HG03457 (cell line): ENCODE data around the gene MEN1.
A peak's percentile ranks its signal among the peaks of the same experiment; 100 is the strongest.

Source experiments
- ATAC-seq: cut with Tn5 transposase; IDR thresholded peaks from one replicate; pipeline ENCODE4 v1.9.1; 2021; ENCODE audit warnings: moderate number of reproducible peaks; ENCODE audit not compliant: unreplicated experiment

Gene MEN1

DNA sequence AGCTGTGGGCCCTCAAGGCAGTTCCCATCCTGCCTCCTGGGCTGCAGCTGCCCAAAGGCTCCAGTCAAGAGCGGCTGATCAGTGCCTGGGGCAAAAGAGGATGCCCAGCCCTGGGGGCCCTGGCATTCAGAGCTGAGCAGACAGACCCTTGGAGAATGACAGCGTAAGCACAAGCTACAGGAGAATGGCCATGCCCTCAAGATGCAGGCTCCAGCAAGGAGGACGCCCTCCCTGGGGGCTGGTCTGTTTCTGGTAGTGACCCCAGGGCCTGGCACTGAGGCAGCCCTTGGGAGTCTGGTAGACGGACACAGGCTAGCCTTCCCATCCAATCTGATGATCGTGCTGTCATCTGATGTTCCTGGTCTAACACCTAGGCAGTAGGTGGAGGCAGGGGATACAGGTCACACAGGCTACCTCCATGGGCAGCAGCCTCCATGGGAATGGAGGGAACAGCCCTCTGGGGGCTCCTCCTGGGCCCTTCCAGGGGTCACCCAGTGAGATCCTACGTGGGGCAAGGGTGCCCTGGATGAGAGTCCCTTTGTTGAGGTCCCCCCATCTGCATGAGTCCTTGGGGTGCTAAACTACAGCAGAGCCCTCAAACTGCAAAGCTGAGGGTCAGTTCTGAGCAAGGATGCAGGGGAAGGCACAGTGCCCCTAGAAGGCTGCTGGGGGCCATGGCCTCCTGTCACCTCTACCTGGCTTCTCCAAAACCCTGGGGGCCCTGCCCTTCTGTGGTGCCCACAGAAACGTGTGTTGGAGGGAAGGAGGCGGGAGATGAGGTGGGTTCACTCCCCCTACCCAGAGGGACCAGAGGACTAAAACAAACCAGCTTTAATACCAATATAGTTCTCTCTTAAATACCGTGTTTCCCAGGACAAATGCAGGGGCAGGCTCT is 21.8 kb downstream of the MEN1 start:
- no peak for ATAC-seq

DNA sequence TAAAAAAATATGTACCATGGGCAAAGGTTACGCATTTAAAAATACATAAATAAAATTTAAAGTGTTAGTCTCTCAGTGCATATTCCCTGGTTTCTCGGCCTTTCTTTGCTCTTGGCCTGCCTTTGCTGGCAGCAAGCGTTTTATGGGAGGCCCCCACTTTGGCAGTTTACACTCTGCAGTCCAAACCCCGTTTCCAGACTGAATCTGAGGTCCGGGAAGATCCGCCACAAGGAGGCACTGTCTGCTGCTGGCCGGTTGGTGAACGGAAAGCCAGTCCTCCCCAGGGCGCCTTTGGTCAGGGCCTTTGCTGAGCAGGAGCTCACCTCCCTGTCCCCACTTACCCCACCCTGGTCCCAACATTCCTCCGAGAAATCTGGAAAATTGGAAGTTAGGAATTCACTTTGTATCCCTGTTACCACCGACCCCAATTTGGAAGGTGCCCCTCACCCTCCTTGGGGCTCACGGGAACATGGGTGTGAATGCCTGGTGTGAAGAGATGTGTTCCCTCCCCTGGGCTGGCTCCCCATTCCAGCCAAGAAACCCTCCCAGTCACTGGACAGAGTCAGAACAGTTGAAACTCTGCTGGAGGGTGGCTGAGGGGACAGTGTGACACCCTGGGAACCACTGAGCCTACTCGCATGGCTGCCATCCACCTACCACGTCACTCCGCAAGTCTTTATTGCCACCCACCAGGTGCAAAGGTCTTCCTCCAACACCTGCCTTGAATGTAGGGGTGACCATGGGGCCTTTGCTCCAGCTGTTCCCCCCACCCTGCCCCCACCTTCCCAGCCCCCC is 22.6 kb downstream of the MEN1 start:
- no peak for ATAC-seq

DNA sequence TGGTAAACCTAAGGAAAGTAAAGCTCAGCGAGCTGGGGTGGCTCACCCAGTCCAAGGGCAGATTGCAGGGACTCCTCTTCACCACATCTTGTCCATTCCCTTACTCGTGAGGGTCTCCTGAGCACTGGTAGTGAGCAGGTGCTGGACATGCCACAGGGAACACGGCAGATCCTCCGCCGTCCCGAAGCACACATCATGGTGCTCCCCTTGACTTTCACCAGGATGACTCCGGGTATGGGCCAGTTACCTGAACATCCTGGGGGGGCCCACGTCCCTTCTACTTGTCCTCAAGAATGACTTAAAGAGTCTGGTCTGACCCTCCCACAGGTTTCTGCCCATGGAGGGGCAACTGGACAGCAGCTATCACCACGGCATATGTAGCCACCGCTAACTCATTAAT is 24.0 kb downstream of the MEN1 start:
- no peak for ATAC-seq

DNA sequence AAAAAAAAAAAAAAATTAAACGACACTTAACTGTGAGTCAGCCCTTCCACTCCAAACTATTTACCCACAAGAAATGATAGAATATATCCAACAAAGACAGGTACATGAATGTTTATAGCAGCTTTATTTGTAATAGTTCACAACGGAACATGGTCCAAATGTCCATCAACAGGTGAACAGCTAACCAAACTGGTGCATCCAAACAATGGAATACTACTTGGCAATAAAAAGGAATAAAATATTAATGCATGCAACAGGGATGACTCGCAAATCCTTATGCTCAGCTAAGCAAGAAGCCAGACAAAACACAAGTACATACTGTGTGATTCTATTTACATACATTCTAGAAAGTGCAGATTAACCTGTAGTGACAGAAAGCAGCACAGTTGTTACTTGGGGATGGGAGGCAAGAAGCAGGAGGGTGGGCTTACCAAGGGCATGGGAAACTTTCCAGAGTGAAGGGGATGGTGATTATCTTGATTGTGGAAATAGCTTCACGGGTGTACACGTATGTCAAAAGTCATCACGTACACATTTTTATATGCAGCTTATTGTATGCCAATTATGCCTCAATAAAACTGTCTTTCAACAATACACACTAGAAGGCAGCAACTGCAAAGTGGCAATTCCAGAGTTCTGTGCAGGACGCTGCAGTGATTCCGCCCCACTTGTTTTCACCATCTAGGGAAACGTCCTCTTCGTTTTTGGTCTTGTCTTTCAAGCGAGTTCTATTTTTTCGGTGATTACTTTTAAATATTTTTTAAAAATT is 25.4 kb downstream of the MEN1 start:
- no peak for ATAC-seq

DNA sequence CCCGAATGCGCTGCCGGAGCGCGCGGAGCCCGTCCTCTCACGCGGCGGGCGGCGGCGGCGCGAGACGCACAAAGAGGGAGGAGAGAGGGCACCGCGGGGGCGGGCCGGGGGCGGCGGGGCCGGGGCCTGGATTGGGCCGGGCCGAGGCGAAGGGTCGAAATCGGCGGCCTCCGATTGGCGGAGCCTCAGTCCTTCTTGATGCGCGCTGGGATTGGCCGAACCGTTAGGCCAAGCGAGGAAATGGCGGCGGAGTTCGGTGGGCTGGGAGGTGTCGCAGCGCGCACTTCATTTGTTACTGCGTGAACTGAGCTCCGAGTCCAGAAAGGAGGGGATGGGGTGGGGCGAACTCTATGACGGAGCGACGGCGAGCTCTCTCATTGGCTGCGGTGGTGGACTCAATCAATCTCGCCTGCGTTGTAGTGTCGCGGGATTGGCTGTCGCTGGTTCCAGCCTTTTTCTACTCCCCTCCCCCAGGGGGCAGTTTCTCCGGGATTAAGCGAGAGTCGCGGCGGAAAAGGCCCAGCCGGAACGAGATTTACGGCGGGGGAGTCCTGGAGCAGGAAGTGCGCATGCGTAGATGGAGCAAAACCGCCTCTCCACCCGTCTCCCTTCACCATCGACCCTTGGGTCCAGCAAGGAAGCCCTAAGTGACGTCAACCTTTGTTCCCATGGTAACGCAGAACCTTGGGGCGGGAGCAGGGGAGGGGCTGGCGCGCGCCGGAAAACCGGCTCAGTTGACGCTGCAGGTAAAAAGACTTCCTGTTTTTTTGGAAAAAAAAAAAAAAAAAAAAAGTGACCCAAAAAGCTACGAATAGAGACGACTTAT is 31.7 kb downstream of the MEN1 start, which contains the start of gene SF1:
Gene SF1, minus strand, starts transcription at position 70 of the 826 bp plus-strand sequence. CDS start 150 bp downstream, outside the sequence.
- peak; percentile 62 for ATAC-seq

DNA sequence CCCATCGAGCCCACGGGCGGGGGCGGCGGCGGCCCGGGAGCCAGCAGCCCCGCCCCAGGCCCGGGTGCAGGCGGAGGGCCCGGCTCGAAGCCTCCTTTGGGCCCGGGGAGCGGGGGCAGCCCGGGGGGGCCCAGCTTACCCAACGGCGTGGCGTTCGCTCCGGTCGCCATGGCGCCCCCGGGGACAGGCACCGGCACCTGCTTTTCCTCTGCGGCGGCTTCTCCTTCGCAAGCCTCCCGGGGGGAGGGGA is 32.2 kb downstream of the MEN1 start:
- peak; percentile 17 for ATAC-seq

DNA sequence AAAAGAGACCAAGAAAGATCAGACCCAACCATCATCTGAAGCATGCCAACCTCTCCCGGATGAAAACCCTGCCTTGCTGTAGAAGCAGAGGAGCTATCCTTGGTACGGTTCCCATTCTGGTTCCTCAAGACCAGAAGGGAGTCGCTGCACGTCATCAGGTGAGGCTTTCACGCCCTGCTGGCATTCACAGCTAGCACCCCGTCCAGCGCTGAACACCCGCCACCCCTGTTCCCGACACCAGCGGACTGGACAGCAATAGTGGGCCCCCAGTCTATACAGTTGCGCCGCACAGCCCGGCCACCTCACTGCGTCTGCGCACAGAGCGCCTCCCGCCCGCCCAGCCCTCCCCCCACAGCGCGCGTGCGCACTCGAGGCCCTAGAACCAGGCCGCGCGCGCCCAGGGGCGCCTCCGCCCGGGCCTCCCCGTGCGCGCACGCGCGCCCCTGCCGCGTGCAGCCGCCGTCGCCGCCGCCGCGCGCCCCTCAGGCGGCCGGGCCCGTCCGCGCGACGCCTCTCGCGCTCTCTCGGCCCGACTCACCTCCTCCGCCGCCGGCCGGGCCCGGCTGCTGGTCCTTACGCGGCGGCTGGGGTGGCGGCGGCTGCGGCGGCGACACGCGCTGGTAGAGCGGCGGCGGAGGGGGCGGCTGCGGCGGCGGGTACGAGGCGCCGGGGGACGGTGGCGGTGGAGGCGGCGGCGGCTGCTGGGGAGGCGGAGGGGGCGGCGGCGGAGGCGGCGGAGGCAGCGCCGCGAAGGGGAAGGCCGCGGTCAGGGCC is 32.7 kb downstream of the MEN1 start:
- no peak for ATAC-seq

DNA sequence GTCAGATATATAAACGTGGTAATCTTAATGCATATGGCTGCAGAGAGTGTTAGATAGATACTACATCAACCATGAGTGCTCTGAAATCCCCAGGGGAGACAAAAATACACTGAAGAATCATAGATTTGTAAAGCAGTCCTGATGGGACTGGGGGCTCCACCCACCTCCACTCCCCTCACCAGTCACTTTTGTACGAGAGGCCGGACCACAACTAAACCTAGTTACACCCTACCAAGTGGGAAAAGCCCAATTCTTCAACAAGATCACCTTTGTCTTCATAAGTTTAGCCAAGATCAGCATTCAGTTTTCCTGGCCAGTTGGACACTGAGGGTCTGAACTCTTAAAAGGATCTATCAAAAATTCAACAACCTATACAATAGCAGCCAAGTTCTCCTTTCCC is 33.5 kb downstream of the MEN1 start:
- ATAC-seq = no peak

DNA sequence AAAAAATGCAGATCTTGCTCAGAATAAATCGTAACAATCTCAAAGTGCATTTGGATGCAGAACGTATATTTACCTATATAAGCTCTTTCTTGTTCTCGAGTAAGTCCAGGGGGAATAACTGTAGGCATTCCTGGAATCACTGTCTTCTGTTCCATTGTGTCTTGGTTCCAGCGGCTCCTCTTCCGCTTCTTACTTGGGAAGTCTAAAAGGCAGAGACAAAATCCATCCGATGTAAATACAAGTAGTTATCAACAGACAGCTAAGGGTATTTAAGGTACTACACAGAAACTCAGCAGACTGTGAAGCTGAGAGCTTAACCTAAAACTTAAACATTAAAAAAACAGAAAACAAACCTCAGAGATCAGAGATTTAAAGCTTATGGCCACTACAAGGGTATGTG is 33.9 kb downstream of the MEN1 start:
- no peak for ATAC-seq

DNA sequence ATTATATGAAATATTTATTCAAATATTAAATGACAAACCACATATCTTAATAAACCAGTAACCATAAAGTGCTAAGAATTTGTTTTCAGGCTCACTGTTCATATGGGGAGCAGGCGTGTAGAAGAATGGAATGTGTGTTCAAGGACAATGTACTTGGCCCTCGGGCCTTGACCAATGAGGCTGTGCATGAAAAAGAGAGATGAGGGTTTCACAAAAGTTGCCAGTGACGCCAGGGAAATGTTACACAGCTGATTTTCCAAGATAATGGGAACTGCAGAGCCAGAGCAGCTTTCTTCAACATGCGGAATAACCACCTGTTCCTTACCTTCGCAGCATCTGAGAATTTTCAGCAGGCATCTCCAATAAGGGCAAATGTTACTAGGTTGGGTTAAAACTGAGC is 36.2 kb downstream of the MEN1 start:
- ATAC-seq = no peak

DNA sequence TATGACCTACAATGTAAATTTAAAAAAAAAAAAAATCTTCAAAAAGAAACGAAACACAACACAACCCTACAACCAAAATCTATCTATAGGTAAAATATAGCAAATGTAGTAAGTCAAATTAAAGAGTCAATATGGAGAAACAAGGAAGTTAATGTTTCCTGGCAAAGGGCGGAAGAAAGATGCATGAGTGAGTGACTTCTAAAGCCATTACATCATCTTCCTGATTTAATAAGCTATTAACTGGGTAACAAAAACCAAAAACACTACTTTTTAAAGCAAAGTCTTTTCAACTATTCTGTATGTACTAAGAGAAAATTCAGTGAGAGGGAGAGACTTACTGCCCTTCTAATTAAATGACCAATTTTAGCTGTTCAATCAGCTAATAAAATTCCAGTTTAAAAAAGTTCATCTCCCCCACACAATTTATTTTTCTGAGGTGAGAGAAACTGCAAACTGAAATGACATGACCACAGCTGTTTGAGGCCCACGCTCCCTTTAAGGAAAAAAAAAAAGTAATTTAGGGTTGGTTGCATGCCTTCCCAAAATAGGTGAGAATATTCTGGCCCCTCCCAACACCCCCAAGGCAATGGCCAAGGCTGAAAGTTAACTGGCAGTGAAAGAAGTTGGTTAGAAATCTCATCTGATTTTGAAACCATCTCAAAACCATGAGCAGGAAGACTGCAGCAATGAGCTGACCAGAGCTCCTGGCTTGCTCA is 37.9 kb downstream of the MEN1 start:
- no peak for ATAC-seq

DNA sequence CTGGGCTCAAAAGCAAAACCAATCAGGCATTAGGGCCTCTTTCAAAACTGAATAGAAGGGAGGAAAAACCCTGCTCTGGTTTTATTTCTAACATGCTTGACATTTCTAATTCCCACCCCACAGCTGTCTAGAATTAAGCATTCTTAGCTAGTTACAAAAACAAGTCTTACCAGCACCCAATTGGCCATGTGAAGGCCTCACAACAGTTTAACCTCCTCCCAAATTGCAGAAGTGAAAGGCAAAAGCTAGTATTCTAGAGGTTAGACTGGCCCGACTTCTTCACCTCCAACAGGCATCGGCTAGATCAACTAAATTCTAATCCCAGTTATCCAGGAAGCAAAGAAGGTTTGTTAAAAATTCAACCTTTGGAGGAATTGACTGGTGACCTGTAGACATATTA is 38.5 kb downstream of the MEN1 start:
- ATAC-seq = no peak

DNA sequence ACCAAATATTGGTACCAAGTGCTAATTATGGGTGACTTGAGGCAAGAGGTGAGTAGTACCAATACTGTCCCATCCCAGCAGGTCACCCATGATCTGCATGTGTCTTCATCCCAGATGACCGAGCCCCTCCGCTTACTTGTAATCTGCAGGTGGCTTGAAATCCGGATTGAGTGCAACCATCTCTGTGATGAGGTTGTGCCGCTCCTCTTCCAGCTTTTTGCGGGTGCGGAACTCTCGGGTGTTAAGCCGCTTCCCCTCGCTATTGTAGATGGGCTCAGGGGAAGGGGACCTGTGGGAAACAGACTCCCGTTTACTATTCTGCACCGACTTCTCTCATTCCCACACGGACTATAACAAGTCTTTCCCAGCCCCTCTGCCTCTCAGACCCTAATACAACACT is 40.2 kb downstream of the MEN1 start:
- no peak for ATAC-seq

DNA sequence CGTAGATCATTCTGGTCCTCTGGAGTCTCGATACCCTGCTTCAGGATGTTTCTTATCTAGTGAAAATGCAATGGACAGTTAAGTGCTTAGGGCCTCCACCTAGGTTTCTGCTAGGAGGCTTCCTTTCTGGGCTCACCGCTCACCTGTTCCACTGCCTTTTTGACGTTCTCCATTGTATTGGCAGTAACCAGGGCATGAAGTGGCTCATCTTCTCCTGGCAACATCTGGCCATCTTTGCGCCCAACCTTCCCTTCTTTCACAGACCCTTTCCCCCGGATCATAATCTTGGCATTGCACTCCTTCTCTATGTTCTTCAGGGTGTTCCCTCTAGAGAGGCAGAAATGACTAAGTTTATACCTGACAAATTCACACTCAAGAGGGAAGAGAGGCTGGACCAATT is 41.1 kb downstream of the MEN1 start:
- no peak for ATAC-seq

DNA sequence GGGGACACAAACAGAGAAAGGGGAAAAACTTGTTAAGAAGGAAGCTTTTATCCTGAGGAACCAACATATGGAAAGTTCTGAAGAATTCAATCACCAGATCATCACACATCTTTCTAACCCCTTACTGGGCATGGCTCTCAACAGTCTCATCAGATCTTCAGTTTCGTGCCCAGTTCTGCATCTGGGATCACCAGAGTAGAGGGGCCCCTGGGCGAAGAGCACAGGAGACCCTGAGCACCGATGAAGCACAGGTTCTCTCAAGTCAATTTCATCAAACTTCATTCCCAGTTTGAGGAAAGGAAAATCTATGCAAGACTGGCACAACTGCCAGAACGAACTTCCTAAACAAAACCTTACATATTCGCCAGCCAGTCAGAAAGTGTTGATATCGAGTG is 42.1 kb downstream of the MEN1 start:
- ATAC-seq = no peak

DNA sequence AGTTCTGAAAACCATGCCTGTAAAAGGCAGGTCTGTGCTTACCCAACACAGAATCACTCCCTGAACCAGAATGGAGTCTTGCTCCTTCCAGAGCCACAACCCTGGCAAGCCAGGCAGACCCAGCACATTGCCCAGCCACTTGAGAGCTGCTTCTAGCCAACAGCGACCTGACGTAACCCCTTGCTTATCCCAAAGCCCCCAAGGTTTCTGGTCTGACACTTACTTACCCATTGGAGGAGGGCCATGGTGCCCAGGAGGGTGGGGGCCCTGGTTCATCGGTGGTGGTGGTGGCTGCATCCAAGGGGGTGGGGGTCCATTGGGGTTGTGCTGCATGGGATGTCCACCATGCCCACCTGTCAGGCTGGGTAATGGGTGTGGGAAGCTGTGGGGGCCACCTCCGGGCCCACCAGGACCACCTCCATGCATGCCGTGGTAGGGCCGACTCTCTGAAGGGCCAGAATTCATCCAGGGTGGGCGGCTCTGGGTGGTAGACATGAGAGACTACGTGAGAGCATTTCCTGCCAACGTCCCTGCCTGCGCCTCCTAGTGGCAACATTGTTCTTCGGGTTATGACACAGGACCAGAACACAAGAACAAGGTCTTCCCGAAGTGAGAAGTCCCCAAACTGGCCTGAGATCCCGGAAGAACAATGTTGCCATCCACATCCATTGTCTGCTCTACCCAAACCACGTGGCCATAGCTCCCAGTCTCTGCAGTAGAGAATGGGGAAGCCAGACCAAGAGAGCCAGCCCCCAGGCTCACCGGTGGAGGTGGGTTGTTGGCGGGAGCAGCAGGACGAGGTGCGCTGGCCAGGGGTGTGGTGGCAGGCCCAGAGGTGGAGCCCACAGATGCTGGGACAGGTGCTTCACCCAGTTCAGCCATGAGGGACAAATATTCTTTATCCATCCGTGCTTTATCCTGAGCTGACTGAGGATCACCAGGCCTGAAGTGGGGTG is 42.7 kb downstream of the MEN1 start:
- ATAC-seq = no peak

DNA sequence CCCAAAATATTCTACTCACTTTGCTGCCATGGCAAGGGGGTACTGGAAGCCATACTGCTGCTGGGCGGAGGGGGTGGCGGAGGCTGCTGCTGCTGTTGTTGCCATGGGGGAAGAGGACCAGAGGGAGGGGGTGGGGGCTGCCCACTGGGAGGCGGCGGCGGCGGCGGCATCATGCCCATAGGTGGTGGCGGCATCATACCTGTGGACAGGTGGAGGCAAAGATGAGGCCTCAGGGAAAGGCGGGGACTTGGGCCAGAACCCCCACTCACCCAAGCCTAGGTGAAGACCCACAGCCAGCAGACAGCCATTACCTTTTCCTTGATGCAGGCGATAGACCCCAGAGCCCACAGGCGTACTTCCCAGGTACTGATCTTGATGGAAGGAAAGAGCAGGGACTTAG is 43.5 kb downstream of the MEN1 start:
- no peak for ATAC-seq
